Measurements from ENCODE around the gene CGN. TPM values are rescaled to one million over a fixed set of nuclear protein-coding genes. Genes with fewer than 3 reads are reported as not detected.

The CGN gene
- total and polyA plus RNA-seq, 2 donors (not counting 3 experiments of a cell fraction or from before 2014, with no cell fraction given) = 0.32 to 0.73 TPM

DNA sequence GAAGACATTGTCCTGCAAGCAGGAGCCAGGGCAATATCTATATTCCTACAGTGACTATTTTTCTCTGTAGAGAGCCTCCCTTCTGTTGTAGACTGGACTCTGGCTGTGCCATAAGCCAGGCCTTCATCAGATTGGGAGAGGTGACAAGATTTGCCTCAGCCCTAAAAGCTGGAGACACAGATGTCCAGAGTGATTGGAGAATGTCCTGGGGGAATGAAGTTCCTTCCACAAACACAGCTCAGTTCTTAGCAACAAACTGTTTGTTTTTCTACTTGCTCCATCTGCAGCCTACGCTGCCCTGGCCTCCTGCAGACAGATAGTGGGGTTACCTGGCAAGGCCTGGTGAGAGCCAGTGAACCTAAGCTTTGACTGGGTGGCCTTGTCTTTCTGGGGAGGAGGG lies 70.7 kb downstream of the CGN start:
- Histone ChIP-seq H3K79me2 (ENCODE audit: control insufficient read depth, insufficient read depth, low read length) (no peaks in the 10 kb centered on the region), H3K9me1 (replicated peaks; ENCODE audit: control insufficient read depth, extremely low read depth, insufficient read depth, low read length) (no peaks in the 10 kb centered on the region), H3K27me3 (ENCODE audit: control insufficient read depth in 2 of 2, insufficient read depth in 2 of 2, low read length in 2 of 2) (no peaks in the 10 kb centered on the region), H2AFZ (ENCODE audit: low read depth, low read length) (no peak overlapping the region), H3K4me1 (ENCODE audit: control insufficient read depth, extremely low read depth, insufficient read depth, low read length) (no peaks in the 10 kb centered on the region), H3K4me3 (replicated peaks in 1 of 3; ENCODE audit: insufficient read depth in 1 of 3, low read depth in 1 of 3, low read length in 3 of 3) (no peak overlapping the region), H3K9me3 (replicated peaks; ENCODE audit: control insufficient read depth, insufficient read depth, low read length) (no peaks in the 10 kb centered on the region), H3K36me3 (ENCODE audit: control insufficient read depth in 2 of 2, extremely low read depth in 1 of 2, insufficient read depth in 2 of 2, low read length in 2 of 2) (no peaks in the 10 kb centered on the region), H3K27ac (ENCODE audit: insufficient read depth, low read depth, low read length) (no peak overlapping the region), H3K4me2 (ENCODE audit: insufficient read depth, low read length) (no peak overlapping the region), H3K9ac (replicated peaks; ENCODE audit: extremely low read depth, insufficient read depth, low read length) (no peak overlapping the region), H4K20me1 (replicated peaks; ENCODE audit: control insufficient read depth, extremely low read depth, insufficient read depth, low read length) (no peaks in the 10 kb centered on the region)
- POLR2A ChIA-PET = interaction anchor here (0.6 kb wide), 1 partner anchor 95 kb away, joined by 3 read pairs; no protein-coding TSS in a partner anchor
- intact Hi-C loops (cut with micrococcal nuclease) = no loop called here
- DNase-seq (ENCODE audit: low read depth, low spot score) (no peak), FAIRE-seq (no peak)
- CTCF ChIA-PET = interaction anchor here (1.0 kb wide), 1 partner anchor 11 kb away, joined by 3 read pairs; no protein-coding TSS in a partner anchor
- dilution Hi-C loops (cut with MboI; ENCODE audit: extremely low pct_ligation_motif_present, low sequenced_read_pairs) = no loop called here
- BruUV-seq (replicated peaks) = no TSS peak
- TF ChIP-seq POLR2AphosphoS5 (IDR thresholded peaks at IDR 0.05; ENCODE audit: insufficient read depth, low read depth, low read length) (no peak), POLR2A (IDR thresholded peaks at IDR 0.05; ENCODE audit: low read depth, low read length) (no peak), FOS (IDR thresholded peaks at IDR 0.05; ENCODE audit: borderline replicate concordance, insufficient read depth, low read length) (no peak)

DNA sequence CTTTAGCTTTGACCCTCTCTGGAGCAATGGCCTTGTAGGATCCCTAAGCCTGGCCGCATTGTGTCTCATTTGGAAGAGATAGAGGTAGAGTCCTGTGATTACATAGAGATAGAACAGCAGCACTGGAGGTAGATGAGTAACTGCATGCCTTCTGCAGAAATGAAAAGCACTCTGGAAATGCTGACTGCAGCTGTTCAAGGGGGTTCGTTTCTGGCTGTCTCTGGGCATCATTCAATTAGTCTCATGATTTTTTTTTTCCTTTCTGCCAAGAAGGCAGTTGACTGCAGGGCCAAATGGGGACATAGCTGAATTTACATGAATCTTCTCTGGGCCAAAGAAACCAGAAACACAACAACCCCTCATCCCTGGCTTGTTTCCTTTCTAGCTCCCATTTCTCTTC lies 72.6 kb downstream of the CGN start:
- H3K27me3 ChIP-seq (ENCODE audit: control insufficient read depth in 2 of 2, insufficient read depth in 2 of 2, low read length in 2 of 2) = no peaks in the 10 kb centered on the region
- dilution Hi-C loops (cut with MboI; ENCODE audit: extremely low pct_ligation_motif_present, low sequenced_read_pairs) (no loop called here), intact Hi-C loops (cut with micrococcal nuclease) (no loop called here)
- H3K9ac ChIP-seq (replicated peaks; ENCODE audit: extremely low read depth, insufficient read depth, low read length) = no peak overlapping the region
- H3K4me2 ChIP-seq (ENCODE audit: insufficient read depth, low read length) = no peak overlapping the region
- H2AFZ ChIP-seq (ENCODE audit: low read depth, low read length) = no peak overlapping the region
- ChIA-PET POLR2A (no interaction called here), CTCF (no interaction called here)
- no peak for FAIRE-seq
- H3K27ac ChIP-seq (ENCODE audit: insufficient read depth, low read depth, low read length) = no peak overlapping the region
- no peak for DNase-seq (ENCODE audit: low read depth, low spot score)
- no peaks in the 10 kb centered on the region for H3K9me1 ChIP-seq (replicated peaks; ENCODE audit: control insufficient read depth, extremely low read depth, insufficient read depth, low read length)
- H4K20me1 ChIP-seq (replicated peaks; ENCODE audit: control insufficient read depth, extremely low read depth, insufficient read depth, low read length) = no peaks in the 10 kb centered on the region
- H3K4me1 ChIP-seq (ENCODE audit: control insufficient read depth, extremely low read depth, insufficient read depth, low read length) = no peaks in the 10 kb centered on the region
- no peak for TF ChIP-seq JUN (IDR thresholded peaks at IDR 0.05; ENCODE audit: borderline replicate concordance, insufficient read depth, insufficient read length, low read depth)
- TF ChIP-seq EZH2 (IDR thresholded peaks at IDR 0.05; ENCODE audit: borderline replicate concordance, low read depth, low read length, severe bottlenecking) = no peak
- TF ChIP-seq, protein P1, sequence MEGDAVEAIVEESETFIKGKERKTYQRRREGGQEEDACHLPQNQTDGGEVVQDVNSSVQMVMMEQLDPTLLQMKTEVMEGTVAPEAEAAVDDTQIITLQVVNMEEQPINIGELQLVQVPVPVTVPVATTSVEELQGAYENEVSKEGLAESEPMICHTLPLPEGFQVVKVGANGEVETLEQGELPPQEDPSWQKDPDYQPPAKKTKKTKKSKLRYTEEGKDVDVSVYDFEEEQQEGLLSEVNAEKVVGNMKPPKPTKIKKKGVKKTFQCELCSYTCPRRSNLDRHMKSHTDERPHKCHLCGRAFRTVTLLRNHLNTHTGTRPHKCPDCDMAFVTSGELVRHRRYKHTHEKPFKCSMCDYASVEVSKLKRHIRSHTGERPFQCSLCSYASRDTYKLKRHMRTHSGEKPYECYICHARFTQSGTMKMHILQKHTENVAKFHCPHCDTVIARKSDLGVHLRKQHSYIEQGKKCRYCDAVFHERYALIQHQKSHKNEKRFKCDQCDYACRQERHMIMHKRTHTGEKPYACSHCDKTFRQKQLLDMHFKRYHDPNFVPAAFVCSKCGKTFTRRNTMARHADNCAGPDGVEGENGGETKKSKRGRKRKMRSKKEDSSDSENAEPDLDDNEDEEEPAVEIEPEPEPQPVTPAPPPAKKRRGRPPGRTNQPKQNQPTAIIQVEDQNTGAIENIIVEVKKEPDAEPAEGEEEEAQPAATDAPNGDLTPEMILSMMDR (IDR thresholded peaks at IDR 0.05; ENCODE audit: extremely low read depth in 1 of 2, insufficient read depth in 1 of 2, low read depth in 1 of 2, low read length in 2 of 2) = no peak
- TF ChIP-seq, protein P2, sequence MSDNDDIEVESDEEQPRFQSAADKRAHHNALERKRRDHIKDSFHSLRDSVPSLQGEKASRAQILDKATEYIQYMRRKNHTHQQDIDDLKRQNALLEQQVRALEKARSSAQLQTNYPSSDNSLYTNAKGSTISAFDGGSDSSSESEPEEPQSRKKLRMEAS (IDR thresholded peaks at IDR 0.05; ENCODE audit: insufficient read depth, insufficient read length) = no peak
- TF ChIP-seq POLR2AphosphoS5 (IDR thresholded peaks at IDR 0.05; ENCODE audit: insufficient read depth, low read depth, low read length) = no peak
- TF ChIP-seq GATA2 (IDR thresholded peaks at IDR 0.05; ENCODE audit: insufficient read depth, insufficient read length, low read depth, low read length) = no peak
- TF ChIP-seq FOS (IDR thresholded peaks at IDR 0.05; ENCODE audit: borderline replicate concordance, insufficient read depth, low read length) = no peak
- no peak for TF ChIP-seq POLR2A (IDR thresholded peaks at IDR 0.05; ENCODE audit: low read depth, low read length)
- no peak for TF ChIP-seq MYC (IDR thresholded peaks at IDR 0.05; ENCODE audit: low read depth, low read length)
- no peak overlapping the region for H3K4me3 ChIP-seq (replicated peaks in 1 of 3; ENCODE audit: insufficient read depth in 1 of 3, low read depth in 1 of 3, low read length in 3 of 3)
- no peaks in the 10 kb centered on the region for H3K9me3 ChIP-seq (replicated peaks; ENCODE audit: control insufficient read depth, insufficient read depth, low read length)
- no peaks in the 10 kb centered on the region for H3K36me3 ChIP-seq (ENCODE audit: control insufficient read depth in 2 of 2, extremely low read depth in 1 of 2, insufficient read depth in 2 of 2, low read length in 2 of 2)
- no TSS peak for BruUV-seq (replicated peaks)
- no peaks in the 10 kb centered on the region for H3K79me2 ChIP-seq (ENCODE audit: control insufficient read depth, insufficient read depth, low read length)
